Measurements from ENCODE around the gene GPR4. TPM values are rescaled to one million over a fixed set of nuclear protein-coding genes. Genes with fewer than 3 reads are reported as not detected.

GPR4 gene
- total RNA-seq, 6 donors from 2014 or later: 1.0 to 22.1 (median 6.8) TPM

GRCh38 chr19:45613926-45614725 lies 12.1 kb upstream of the GPR4 start:
- TF ChIP-seq POLR2A (IDR thresholded peaks at IDR 0.05) (no peak), POLR2AphosphoS5 (IDR thresholded peaks at IDR 0.05) (no peak), EP300 (IDR thresholded peaks at IDR 0.05) (no peak), CTCF (IDR thresholded peaks at IDR 0.05) (no peak)
- Histone ChIP-seq H3K4me3 (no peak overlapping the region), H3K4me1 (peaks cover 6 to 15% (median 10%) of the 10 kb centered on the region in 4 donors), H3K27ac (peak overlapping the region in 3 of 4 donors; percentile 26 to 75 (median 42)), H3K36me3 (peaks cover 0 to 74% (median 40%) of the 10 kb centered on the region in 4 donors), H3K9me3 (no peaks in the 10 kb centered on the region), H3K27me3 (no peaks in the 10 kb centered on the region)
- peak in 1 of 2 donors; percentile 77 for ATAC-seq (ENCODE audit: low FRiP score in 2 of 2)
- WGBS, 2 donors: 71 to 85% methylated on average over 6 to 9 of the region's 10 CpGs
- DNase-seq: no peak

GRCh38 chr19:45608948-45609347 lies 6.9 kb upstream of the GPR4 start:
- Histone ChIP-seq H3K27me3 (no peaks in the 10 kb centered on the region), H3K27ac (no peak overlapping the region), H3K9me3 (no peaks in the 10 kb centered on the region), H3K4me1 (peaks cover 7 to 11% (median 9%) of the 10 kb centered on the region in 4 donors), H3K36me3 (peaks cover 0 to 53% (median 21%) of the 10 kb centered on the region in 4 donors), H3K4me3 (no peak overlapping the region)
- TF ChIP-seq CTCF (IDR thresholded peaks at IDR 0.05) (no peak), POLR2A (IDR thresholded peaks at IDR 0.05) (no peak), EP300 (IDR thresholded peaks at IDR 0.05) (no peak), POLR2AphosphoS5 (IDR thresholded peaks at IDR 0.05) (no peak)
- WGBS, 2 donors: 96% methylated on average over 6 of the region's 6 CpGs
- ATAC-seq (ENCODE audit: low FRiP score in 2 of 2): no peak
- DNase-seq: no peak

DNA sequence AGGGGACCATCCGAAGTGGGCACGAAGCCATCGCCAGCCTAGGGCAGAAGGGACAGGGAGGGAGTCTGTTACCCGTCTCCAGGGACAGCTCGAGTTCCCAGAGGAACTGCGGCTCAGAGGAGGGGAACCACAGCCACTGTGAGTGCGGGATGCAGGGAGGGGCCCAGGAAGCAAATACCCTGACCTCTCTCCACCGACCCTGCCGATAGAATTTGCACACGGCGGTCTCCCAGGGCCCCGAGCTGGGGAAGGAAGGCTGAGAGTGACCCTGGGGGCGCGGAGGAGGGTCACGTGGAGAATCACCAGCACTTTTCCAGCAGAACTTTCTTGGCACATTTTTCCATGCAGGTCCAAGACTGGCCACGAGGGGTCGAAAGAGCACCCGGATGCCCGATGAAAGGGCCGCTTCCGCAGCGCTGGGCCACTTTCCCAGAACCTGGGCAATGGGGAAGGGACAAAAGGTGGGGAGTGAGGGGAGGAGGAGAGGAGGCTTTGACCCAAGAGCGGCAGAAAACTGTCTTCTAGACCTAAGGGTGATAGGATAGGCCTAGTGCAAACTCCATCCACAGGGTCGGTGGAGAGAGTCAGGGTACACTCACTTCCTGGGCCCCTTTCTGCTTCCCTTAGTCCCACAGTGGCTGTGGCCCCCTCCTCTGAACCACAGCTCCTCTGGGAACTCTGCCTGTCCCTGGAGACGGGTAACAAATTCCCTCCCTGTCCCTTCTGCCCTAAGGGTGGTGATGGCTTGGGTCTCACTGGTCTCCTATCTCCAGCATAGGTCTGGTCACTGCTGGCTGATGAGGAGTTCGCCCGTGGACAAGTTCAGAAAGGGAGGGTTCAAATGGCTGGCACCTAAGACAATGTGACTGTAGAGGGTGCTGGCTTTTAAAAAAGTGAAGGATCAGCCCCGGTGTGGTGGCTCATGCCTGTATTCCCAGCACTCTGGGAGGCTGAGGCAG lies 5.3 kb upstream of the GPR4 start:
- ATAC-seq (ENCODE audit: low FRiP score in 2 of 2) (peak; percentile 89 to 90), DNase-seq (peak in 1 of 2 donors; percentile 76)
- peaks cover 0 to 37% (median 15%) of the 10 kb centered on the region in 4 donors for H3K36me3 ChIP-seq
- peak overlapping the region in 3 of 4 donors; percentile 23 to 43 (median 32) for H3K4me3 ChIP-seq
- TF ChIP-seq CTCF (IDR thresholded peaks at IDR 0.05) (peak; percentile 85 to 92 (median 90)), POLR2AphosphoS5 (IDR thresholded peaks at IDR 0.05) (peak in 1 of 2 donors; percentile 39), POLR2A (IDR thresholded peaks at IDR 0.05) (no peak), EP300 (IDR thresholded peaks at IDR 0.05) (no peak)
- no peaks in the 10 kb centered on the region for H3K9me3 ChIP-seq
- whole genome bisulfite sequencing, 2 donors: 17 to 25% methylated on average over 22 to 28 of the region's 28 CpGs
- peaks cover 6 to 11% (median 8%) of the 10 kb centered on the region in 4 donors for H3K4me1 ChIP-seq
- peak overlapping the region; percentile 4 to 67 (median 50) for H3K27ac ChIP-seq
- H3K27me3 ChIP-seq: peaks cover 0 to 6% (median under 1%) of the 10 kb centered on the region in 4 donors

DNA sequence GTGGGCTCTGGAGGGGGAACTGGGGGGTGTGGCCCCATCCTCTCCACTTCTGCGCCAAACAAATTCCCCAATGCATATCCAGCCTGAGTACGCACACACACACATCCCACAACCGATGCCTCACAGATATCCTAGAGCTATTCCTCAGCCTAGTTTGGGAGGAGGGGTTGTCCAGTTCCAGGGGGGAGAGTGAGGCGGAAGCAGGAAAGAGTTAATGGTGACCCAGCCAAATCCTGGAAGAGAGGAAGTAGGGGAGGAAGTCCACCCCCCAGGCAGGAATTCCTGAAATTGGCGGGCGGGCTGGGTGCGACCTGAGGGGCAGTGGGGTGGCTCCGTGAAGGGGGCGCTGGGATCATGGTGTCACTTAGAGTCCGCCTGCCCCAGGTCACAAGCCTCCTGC lies 897 bp downstream of the GPR4 start:
- ATAC-seq (ENCODE audit: low FRiP score in 2 of 2): no peak
- peak overlapping the region; percentile 42 to 89 (median 84) for H3K27ac ChIP-seq

More for the DNA sequence above, 897 bp downstream of the GPR4 start:
- no peak for DNase-seq
- no peaks in the 10 kb centered on the region for H3K36me3 ChIP-seq
- 4 to 24% methylated on average over 8 to 10 of the region's 10 CpGs for WGBS, 2 donors
- peaks cover 17 to 50% (median 27%) of the 10 kb centered on the region in 4 donors for H3K4me1 ChIP-seq
- H3K9me3 ChIP-seq: no peaks in the 10 kb centered on the region
- H3K27me3 ChIP-seq: peaks cover 0 to 36% (median 17%) of the 10 kb centered on the region in 4 donors
- no peak for TF ChIP-seq EP300 (IDR thresholded peaks at IDR 0.05)
- TF ChIP-seq POLR2AphosphoS5 (IDR thresholded peaks at IDR 0.05): peak; percentile 26 to 39
- peak overlapping the region; percentile 50 to 57 (median 53) for H3K4me3 ChIP-seq

Data from upper lobe of left lung (tissue), 6 donors.